ENCODE data around the gene EFCAB8.
A peak's percentile ranks its signal among the peaks of the same experiment; 100 is the strongest.
"Not testable (repeated sequence)": the region's sequence is repeated elsewhere in the genome, so short reads cannot be mapped to it uniquely, and the experiment has no call there.

Gene EFCAB8

DNA sequence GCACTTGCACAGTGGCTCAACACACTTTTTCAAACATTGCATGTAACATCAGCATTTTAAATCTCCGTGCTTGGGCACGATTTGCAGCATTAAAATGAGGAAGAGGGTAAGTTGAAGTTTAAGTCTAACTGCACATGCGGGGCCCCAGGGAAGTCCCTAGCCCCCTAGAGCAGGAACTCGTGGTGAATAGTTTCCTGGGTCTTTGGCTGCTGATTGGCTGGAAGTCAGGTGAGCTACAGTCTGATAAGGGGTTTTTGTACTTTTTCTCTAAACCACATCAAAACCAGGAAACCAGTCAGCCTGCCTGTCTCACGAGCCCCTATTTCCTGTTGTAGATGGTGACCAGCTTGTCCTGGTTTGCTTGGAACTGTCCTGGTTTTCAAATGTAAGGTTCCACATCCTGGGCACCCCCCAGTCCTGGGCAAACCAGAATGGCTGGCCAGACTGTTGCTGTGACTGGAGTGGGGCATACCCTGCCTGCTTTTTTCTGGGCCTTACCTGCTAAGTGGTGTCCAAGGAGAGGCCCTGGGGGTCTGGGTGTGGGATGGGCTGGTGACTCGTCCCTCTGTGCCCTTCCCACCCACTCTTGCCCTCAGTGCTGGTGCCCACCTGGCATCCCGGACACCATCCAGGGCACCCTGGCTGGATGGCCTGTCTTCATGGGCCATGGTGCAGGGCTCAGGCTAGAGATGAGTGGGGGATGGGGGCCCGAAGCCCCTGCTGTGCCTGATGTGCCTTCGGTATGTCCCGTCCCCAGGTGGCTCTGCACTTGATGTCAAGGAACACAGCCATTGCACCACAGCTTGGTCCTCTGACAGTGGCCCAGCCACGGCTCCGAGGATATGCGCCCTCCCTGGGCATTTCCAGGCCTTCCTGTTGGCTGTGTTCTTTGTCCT is 113.7 kb downstream of the EFCAB8 start:
- DNase-seq (ENCODE audit: low read depth), result peak; percentile 79

DNA sequence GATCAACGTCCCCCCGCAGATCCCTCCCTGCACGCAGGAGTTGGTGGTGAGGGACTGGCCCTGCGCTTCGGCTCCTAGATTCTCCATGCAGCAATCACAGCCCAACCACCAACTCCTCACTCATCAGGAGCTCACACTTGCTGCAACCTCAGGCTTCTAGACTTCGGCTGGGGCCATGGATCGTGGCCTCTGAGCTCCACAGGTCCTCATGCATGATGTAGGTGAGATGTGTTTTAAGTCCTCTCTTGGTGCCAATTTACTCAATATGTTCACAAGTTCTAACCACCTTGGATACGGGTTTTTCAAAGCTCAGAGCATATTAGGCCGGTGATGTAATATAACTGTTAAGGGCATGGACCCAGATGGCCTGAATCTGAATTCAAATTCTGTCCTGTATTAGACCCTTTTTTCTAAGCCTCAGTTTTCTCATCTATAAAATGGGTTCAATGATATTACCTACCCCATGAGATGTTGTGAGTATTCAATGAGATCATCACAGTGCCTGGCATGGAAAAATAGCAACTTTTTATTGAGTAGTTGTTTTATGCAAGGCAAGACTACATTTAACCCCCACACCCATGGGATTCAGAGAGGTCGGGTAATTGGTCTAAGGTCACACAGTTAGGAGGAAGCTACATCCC is 114.5 kb downstream of the EFCAB8 start:
- DNase-seq (ENCODE audit: low read depth), result no peak

DNA sequence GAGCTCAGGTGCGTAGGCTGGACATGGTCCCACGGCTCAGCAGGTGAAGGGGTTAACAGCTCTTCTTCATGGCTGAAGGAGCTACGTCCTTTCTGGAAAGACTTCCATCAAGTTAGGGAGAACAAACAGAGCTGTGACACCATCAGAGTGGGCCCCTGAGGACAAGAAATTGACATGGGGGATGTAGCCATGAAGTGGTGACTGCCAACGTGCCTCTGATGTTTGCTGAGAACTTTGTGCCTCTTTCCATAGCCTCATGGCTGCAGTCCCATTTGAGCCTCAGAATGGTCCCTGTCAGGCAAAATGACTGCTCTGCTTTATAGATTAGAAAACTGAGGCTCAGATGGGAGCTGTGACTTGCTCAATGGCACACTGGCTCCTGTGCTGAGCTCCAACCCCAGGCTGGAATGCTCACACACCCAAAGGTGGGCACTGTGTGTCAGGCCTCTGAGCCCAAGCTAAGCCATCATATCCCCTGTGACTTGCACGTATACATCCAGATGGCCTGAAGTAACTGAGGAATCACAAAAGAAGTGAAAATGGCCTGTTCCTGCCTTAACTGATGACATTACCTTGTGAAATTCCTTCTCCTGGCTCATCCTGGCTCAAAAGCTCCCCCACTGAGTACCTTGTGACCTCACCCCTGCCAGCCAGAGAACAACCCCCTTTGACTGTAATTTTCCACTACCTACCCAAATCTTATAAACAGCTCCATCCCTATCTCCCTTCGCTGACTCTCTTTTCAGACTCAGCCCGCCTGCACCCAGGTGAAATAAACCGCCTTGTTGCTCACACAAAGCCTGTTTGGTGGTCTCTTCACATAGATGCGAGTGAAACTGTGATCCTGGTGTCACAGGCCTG is 115.7 kb downstream of the EFCAB8 start:
- not testable (repeated sequence) for DNase-seq (ENCODE audit: low read depth)

DNA sequence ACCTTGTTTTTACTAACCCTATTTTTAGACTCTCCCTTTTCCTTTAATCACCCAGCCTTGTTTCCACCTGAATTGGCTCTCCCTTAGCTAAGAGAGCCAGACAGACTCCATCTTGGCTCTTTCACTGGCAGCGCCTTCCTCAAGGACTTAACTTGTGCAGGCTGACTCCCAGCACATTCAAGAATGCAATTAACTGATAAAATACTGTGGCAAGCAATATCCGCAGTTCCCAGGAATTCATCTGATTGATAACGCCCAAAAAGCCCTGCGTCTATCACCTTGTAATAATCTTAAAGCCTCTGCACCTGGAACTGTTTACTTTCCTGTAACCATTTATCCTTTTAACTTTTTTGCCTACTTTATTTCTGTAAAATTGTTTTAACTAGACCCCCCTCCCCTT is 116.4 kb downstream of the EFCAB8 start:
- not testable (repeated sequence) for DNase-seq (ENCODE audit: low read depth)

DNA sequence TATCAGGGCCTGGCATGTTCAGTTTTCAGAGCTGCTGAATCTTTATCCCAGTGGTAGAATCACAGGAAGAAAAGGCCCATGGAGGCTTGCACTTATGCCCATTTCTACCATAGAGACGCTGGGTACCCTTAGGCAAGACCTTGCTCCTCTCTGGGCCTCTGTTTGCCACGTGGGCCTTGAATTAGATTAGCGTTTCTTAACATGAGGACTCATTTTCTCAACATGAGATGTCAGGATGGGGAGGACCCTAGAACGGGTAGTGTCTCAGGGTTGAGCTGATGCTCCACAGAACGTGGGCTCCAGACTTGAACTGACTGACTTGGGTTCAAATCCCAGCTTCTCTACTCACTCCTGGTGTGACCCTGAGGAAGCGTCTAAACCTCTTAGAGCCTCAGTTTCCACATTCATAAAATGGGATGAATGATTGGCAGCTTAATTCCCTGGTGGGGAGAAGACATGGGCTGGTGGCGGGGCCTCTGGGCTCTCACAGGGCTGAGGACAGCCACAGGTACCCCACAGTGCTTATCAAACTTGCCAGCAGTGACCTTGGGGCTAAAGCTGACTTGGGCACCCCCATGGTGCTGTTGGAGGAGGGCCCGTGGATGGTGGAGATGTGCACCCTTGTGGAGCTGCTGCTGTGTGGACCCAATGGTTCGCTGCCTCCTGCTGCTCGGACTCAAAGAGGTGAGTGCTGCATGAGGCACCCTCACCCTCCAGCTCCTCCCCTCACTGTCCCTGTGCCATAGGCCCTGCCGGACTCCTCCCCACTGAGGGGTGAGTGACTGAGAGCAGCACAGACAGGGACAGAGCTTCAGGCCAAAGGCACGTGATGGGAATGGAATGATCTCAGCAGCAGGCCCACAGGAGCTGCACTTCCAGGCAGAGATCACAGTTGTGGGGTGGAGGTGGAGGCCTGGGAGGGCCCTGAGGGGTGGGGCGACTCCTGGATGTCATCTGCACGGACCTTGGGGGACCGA is 117.3 kb downstream of the EFCAB8 start:
- DNase-seq (ENCODE audit: low read depth), result no peak

DNA sequence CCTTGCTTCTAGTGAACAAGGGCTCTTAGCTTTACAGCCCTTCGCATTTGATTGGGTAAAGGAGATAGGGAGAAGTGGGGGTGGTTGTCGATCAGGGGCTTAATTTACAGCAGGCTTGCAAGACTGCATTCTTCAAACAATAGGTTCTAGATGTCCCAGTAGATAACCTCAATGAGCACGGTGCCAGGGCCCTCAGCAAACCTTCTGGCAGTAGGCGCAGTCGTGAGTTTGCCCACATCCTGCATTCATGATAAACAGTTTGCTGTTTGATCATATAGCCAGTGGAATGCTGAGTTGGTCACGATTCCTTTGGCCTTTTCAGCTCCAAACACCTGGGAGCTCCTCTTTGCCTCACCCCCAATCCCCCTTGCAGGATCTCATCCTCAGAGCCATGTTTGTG is 118.0 kb downstream of the EFCAB8 start:
- no peak for DNase-seq (ENCODE audit: low read depth)

DNA sequence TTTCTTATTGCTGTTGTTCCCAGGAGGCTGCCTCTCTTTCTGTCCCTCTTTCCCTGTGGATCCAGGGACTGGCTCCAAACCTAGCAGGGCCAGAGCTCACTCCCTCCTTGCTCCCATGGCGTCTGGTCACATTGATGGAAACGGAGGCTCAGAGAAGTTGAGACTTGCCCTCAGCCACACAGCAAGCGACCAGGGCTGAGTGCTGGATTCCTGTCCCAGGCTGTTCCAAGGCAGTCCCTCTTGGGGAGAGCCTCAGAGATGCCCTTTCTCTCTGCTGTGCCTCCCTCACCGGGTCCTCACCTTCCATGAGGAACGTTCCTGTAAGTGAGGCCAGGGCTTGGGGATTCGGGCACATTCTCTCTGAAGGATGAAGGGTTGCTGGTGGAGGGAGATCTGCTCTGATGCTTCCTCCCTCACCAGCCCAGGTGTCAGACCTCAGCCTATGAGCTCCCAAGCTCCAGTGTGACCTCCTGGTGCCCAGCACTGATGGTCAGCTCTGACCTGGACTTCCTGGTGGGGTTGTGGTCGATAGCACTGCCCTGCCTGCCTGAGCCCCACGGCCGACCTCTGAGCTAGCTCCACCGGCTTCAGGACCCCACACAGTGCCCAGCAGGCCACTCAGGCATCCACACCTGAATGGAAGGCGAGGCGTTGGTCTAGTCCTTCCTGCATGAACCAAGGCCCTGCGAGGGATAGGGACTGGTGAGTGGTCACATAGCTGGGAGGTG is 118.7 kb downstream of the EFCAB8 start:
- DNase-seq (ENCODE audit: low read depth), result no peak

DNA sequence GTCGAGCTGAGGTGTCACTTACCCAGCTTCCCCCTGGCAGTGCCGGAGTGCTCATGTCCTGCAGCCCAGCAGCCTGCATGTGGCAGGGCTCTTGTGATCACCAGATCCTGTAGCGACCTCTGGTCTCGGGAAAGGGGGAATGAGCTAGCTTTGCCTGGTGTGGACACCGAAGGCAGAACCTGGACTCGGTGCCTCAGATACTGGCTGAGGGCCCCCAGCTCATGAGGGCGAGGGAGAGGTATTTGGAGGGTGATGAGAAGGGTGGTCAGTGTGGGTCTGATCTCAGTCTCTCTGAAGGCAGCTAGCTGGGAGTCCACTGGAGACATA is 119.2 kb downstream of the EFCAB8 start:
- DNase-seq (ENCODE audit: low read depth), result no peak

DNA sequence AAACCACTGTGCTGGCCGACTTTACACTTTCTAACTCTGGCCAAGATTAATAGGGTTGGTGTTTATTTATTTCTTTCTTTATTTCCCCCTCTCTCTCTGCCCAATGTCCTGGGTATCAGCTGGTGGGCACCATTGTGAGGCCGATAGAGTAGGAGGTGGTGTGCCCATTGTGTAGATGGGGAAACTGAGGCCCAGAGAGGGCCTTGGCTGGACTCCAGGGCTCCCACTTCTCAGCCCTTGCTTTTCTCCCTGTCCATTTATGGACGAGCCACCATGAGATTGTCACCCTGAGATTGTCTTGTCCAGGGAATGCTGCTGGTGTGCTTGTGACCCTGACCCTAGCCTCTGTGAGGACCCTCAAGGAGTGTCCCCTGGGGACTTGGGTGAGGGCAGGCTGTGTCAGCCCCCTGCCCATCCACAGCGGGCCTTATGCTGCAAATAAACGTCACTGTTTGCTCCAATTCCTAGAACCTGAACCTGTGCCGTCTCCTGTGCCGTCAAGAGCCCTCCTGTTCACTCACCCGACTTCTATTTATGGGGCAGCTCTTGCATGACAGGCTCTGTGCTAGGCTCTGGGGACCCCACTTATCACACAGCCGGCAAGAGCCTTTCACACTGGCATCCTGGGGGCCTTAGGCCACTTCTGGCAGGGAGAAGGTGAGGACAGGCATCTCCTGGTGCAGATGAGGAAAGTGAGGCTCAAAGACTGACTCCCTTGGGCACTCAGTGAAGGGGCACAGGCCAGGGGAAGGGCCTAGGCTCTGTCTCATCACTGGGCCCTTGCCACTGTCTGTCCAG is 120.7 kb downstream of the EFCAB8 start:
- no peak for DNase-seq (ENCODE audit: low read depth)

DNA sequence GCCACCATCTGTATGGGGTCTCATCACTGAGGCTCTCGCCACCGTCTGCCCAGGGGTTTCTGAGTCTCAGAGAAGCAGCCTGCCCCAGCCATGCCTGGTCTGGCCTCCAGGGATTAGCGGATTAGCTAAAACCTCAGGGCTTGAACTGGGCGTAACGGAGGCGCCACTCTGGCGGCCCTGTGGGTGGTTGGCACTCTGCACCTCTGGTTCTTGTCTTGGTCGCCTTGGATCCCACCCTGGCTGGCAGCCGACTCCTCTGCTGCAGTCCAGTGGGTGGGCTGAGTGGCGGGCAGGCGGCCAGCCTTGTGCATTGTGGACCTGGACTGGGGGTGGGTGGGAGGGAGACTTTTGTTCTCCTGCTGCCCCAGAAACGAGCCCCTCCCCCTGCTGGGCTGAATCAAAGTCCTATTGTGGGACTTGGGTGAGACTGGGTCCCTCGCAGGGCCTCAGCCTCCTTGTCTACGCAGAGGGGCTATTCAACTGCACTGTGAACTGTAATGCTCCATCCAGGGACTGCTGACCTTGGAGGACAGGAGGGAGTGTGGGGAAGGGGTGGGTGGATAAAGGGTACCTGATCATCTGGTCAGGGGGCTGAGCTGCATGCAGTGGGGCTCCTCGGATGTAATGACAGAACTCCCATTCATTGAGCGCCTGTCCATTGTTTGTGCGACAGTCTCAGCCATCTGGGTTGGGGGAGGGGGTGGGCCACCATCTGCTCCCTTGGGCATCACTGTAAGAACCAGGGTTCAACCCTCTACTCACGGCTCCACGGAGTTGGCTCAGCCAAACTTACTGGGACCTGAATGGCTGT is 121.6 kb downstream of the EFCAB8 start:
- no peak for DNase-seq (ENCODE audit: low read depth)

DNA sequence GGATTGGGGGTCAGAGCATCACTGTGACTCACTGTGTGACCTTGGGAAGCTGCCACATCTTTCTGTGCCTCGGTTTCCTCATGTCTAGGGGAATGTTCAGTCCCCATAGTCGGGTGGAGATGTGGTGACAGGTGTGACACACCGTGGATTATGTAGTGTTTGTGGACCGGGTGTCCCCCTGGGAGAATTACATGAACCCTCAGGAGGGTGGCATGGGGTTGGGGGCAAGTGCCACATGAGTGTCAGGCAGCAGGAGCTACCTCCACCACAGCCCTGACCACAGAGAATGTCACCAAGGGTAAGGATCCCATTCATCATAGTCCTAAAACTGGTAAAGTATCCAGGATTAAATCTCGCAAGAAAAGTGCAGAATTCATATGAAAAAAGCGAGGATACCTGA is 122.3 kb downstream of the EFCAB8 start:
- no peak for DNase-seq (ENCODE audit: low read depth)

DNA sequence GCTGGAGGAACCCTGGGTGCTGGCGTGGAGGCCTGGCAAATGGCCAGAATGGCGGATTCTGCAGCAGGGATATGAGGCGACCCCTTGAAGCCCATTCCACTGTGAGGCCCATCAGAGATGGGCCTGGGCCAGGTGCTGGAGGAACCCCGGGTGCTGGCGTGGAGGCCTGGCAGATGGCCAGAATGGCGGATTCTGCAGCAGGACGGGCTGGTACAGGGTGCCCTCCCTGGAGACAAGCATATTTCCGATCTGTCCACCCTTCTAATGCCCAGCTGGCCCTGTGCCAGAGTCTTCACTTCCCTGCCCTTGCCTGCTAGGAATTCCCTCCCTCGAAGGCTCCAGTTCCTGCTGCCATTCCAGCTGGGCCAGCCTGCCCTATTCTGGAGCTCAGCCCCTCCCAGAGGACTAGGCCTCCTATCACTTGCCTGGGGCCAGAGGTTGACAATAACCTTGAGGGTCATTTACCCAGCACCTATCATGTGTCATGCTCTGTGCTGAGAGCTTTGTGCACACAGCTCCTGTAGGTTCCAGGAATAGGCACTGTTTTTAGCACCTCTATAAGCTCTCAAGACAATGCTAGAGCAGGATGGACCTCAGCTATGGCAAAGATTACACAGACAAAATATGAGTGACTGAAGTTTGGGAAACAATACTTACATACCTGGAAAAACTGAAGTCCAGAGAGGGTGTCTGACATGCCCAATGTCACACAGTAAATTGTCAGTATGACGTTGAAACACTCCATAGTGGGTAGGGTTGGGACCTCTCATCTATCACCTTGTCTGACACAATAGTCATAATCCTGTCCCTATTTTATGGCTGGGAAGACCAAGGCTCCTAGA is 124.1 kb downstream of the EFCAB8 start:
- DNase-seq (ENCODE audit: low read depth), result no peak

DNA sequence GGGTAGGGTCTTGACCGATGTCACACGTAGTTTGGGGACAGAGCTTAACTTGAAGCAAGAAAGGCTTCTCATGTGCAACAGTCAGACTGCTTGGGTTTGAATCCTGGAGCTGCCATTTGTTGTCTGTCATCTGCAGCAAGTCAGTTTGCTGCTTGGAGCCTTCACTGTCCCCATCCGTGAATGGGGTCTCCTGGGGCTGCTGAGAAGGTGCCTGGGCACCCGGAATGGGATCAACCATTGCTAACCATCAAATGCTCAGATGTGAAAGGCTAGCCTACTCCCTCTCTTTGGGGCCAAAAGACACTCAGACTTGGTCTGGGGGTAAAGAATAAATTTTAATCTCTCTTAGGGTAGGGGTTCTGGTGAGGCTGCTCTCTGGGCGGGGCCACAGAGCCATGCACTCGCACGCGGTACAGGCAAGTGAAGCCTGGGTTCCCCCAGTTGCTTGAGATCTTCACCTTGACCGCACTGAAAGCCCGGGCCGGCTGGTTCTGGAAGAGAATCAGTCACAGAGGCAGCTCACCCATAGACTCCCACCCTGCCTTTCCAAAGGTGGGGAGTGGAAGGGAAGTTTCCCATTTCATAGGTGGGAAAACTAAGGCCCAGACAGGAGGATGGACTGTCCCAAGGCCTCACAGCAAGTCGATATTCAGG is 124.9 kb downstream of the EFCAB8 start:
- no peak for DNase-seq (ENCODE audit: low read depth)

DNA sequence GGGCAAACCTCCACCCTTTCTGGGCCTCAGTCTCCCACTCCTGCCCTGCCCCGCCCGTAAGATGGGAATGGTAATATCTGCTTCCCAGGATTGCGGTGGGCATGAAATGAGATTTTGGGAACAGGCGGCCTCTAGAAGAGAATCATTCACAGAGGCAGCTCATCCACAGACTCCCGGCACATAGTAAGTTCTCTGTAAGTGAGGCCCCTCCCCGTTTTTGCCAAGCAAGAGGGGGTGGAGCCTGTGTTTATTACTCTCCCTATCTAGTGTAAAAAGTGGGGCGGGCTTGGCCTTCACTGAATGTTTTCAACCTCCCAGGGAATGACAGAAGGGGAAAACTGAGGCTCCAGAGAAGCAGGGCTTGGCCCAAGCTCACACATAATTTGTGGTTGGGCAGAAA is 125.5 kb downstream of the EFCAB8 start:
- no peak for DNase-seq (ENCODE audit: low read depth)

DNA sequence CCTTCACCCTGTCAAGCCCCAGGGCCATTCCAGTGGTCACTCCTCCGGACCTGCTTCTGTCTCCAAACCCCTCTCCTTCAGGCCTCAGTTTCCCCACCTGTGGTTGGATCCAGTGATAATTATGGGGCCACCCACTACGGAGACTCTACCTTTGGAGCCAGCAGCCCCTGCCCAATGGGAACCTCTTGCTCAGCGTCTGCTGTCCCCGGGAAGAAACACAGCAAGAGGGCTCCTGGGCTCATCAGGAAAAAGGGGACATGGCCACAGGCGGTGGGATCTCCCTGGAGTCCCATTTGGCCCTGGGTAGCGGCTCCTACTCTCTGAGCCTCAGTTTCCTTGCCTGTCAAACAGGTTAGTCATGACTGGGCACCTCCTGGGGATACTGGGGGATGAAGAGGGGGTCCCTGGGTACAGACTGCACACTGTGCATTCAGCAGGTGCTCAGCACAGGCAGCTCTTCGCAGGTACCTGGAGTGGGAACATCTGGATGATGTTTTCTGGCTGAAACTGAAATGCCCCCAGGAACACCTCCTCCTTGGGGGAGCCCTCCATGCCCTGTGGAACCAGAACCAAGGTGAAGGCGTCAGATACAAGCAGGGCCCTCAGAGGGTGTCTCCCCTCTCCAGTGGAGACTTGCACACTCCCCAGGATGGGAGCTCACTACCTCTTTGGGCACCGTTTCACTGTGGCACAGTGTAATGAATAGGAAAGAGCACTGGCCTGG is 126.1 kb downstream of the EFCAB8 start:
- DNase-seq (ENCODE audit: low read depth), result no peak

DNA sequence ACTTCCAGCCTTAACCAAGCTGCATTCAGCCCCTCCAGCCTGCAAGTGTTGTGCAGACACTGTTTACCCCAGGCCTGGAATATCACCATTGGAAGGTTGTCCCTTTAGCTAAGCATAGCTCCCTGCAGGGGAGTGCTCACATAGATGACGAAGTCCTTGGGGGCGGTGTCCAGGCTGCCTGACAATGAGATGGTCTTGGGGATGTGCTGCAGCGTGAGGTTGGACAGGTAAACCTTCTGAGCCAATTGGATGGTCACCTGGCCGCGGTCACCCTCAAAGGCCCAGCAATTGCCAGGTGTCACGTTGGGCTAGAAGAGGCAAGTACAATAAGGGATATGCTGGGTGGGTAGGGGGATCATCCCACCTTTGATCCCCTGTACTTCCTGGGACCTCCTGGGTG is 126.9 kb downstream of the EFCAB8 start:
- DNase-seq (ENCODE audit: low read depth), result no peak
